SW480 (cell line): ENCODE data around the gene KLRF1.
"Not testable (repeated sequence)": the region's sequence is repeated elsewhere in the genome, so short reads cannot be mapped to it uniquely, and the experiment has no call there.

Source experiments
- DNase-seq: peaks from one replicate; pipeline ENCODE4 v3.0.0-alpha.2; 2016; ENCODE audit warnings: low spot score

KLRF1 gene

GRCh38 chr12:9869307-9870161 lies 42.3 kb downstream of the KLRF1 start, which contains the start of gene CLEC2B:
Gene CLEC2B, minus strand, starts transcription at chr12:9869354.
- DNase-seq, result peak; percentile 33

GRCh38 chr12:9870286-9870866 lies 43.1 kb downstream of the KLRF1 start:
- DNase-seq, result no peak

- DNase-seq, result no peak
These were observed 44.9 kb downstream of the KLRF1 start for GRCh38 chr12:9872162-9872561.

DNA sequence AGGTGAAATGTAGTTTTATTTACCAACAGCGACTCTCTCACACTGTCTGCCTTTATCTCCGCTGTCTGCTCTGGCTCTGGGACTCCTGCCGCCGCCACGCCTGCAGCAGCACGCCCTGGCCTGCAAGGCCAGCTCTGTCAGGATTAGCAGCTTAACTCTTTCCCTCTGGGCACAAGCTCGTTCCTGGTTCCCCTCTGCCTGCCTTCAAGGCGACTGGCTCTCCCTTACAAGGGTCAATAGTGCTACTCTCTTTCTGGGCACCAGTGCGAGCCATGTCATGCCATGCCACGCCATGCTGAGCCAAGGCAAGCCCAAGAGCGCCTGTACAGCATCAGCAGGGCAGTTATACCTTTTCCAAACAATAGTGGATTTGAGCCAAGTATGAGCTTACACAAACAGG lies 45.5 kb downstream of the KLRF1 start:
- DNase-seq, result no peak

DNA sequence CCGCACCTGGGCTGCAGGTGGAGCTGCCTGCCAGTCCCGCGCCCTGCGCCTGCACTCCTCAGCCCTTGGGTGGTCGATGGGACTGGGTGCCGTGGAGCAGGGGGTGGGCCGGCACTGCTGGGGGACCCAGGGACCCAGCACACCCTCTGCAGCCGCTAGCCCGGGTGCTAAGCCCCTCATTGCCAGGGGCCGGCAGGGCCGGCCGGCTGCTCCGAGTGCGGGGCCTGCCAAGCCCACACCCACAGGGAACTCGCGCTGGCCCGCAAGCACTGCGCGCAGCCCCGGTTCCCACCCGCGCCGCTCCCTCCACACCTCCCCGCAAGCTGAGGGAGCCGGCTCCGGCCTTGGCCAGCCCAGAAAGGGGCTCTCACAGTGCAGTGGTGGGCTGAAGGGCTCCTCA lies 48.8 kb downstream of the KLRF1 start:
- DNase-seq, result not testable (repeated sequence)

GRCh38 chr12:9880532-9881078 lies 53.3 kb downstream of the KLRF1 start:
- DNase-seq, result no peak

DNA sequence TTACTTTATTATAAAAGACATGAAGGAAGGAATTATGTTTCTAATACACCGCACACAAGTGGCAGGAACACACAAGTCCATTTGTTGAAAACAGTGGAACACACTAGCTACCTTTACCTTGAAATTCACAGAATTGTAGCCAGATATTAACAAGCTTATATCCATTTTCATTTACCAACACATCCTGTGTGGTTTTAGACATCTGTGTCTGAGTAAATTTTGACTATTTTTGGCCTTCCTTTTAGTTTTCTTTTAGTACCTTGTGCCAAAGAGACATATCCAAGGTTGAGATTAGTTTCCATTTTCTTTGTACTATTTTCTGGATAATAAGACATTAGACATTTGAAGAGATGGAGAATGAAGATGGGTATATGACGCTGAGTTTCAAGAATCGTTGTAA lies 54.0 kb downstream of the KLRF1 start, which contains the start of gene KLRF2:
Gene KLRF2, plus strand, starts transcription at position 244 of the 400 bp plus-strand sequence. Its CDS starts 107 bp downstream, at position 351.
- no peak for DNase-seq

GRCh38 chr12:9881988-9882387 lies 54.7 kb downstream of the KLRF1 start:
- no peak for DNase-seq

DNA sequence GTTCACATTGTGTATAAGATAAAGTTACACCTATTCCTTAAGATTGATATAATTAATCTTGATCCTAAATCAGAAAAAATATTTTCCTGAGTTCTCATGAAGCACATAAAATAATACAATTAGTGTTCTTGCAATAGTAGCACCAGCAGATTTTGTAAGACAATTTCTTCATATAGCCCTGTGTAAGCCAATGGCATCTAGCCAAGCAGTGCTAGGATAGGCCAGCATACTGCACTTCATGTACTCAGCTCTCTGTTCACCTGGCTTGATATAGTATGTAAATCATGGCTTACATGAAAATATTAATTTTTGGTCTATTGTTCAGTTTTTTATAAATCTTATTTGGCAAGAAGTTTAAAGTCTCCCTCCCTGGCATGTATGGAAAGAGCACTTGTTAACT lies 55.9 kb downstream of the KLRF1 start:
- DNase-seq, result no peak

DNA sequence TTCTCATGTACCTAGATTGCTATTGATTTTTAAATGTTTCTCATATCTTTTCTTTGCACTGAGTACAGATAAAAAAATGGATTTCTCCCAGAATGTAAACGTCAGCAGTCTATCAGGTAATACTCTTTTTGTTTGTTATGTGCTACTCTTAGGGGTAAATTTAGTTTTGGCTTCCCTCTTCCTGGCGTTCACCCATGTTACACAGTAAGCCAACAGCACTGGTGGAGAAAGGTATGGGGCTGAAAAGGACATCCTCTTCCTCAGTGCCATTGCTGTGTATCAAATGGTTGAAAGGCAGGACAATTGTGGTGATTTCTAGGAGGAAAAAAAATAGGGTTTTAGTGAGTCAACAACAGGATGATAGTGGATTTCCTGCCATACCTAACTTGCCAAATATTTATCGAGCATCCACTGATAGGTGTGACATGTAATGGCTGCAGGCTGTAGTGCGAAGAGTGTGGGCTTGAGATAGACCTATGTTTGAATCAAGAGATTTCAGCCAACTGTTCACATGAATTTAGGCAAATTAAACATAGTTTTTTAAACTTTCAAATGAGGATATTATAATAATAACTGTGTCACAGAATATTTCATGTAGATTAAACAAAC lies 61.5 kb downstream of the KLRF1 start:
- no peak for DNase-seq
